ENCODE data around the gene USP12. TPM values are rescaled to one million over a fixed set of nuclear protein-coding genes. Genes with fewer than 3 reads are reported as not detected.

The USP12 gene
- total RNA-seq, 1 donor from 2014 or later, result 24.9 TPM

GRCh38 chr13:27211271-27211670 lies 39.7 kb upstream of the USP12 start:
- no peak overlapping the region for H3K4me3 Mint-ChIP-seq (ENCODE audit: unreplicated experiment)
- no peak for DNase-seq
- no peaks in the 10 kb centered on the region for H3K4me1 Mint-ChIP-seq (ENCODE audit: low read depth, unreplicated experiment)
- no peak overlapping the region for H3K27ac Mint-ChIP-seq (ENCODE audit: unreplicated experiment)
- H3K36me3 Mint-ChIP-seq (ENCODE audit: unreplicated experiment), result peaks cover 4% of the 10 kb centered on the region
- H3K9me3 Mint-ChIP-seq (ENCODE audit: unreplicated experiment), result peaks cover 4% of the 10 kb centered on the region
- H3K27me3 Mint-ChIP-seq (ENCODE audit: unreplicated experiment), result no peaks in the 10 kb centered on the region
- no peak for TF ChIP-seq CTCF (IDR thresholded peaks at IDR 0.05; ENCODE audit: partially characterized antibody, unreplicated experiment)

GRCh38 chr13:27208514-27208913 lies 36.9 kb upstream of the USP12 start:
- H3K9me3 Mint-ChIP-seq (ENCODE audit: unreplicated experiment), result peaks cover 1% of the 10 kb centered on the region
- no peak overlapping the region for H3K27ac Mint-ChIP-seq (ENCODE audit: unreplicated experiment)
- no peak for TF ChIP-seq CTCF (IDR thresholded peaks at IDR 0.05; ENCODE audit: partially characterized antibody, unreplicated experiment)
- peaks cover 4% of the 10 kb centered on the region for H3K36me3 Mint-ChIP-seq (ENCODE audit: unreplicated experiment)
- H3K27me3 Mint-ChIP-seq (ENCODE audit: unreplicated experiment), result peaks cover 1% of the 10 kb centered on the region
- H3K4me3 Mint-ChIP-seq (ENCODE audit: unreplicated experiment), result no peak overlapping the region
- H3K4me1 Mint-ChIP-seq (ENCODE audit: low read depth, unreplicated experiment), result no peaks in the 10 kb centered on the region
- DNase-seq, result no peak

GRCh38 chr13:27203854-27204253 lies 32.2 kb upstream of the USP12 start:
- Mint-ChIP-seq H3K36me3 (ENCODE audit: unreplicated experiment) (peaks cover 8% of the 10 kb centered on the region), H3K4me3 (ENCODE audit: unreplicated experiment) (no peak overlapping the region), H3K27ac (ENCODE audit: unreplicated experiment) (no peak overlapping the region), H3K27me3 (ENCODE audit: unreplicated experiment) (peaks cover 1% of the 10 kb centered on the region), H3K4me1 (ENCODE audit: low read depth, unreplicated experiment) (no peaks in the 10 kb centered on the region), H3K9me3 (ENCODE audit: unreplicated experiment) (peaks cover 2% of the 10 kb centered on the region)
- DNase-seq, result no peak
- no peak for TF ChIP-seq CTCF (IDR thresholded peaks at IDR 0.05; ENCODE audit: partially characterized antibody, unreplicated experiment)

- H3K27me3 Mint-ChIP-seq (ENCODE audit: unreplicated experiment), result peaks cover 1% of the 10 kb centered on the region
- TF ChIP-seq CTCF (IDR thresholded peaks at IDR 0.05; ENCODE audit: partially characterized antibody, unreplicated experiment), result no peak
- H3K36me3 Mint-ChIP-seq (ENCODE audit: unreplicated experiment), result peaks cover 8% of the 10 kb centered on the region
- H3K27ac Mint-ChIP-seq (ENCODE audit: unreplicated experiment), result no peak overlapping the region
- DNase-seq, result no peak
- no peak overlapping the region for H3K4me3 Mint-ChIP-seq (ENCODE audit: unreplicated experiment)
- no peaks in the 10 kb centered on the region for H3K4me1 Mint-ChIP-seq (ENCODE audit: low read depth, unreplicated experiment)
- H3K9me3 Mint-ChIP-seq (ENCODE audit: unreplicated experiment), result peaks cover 2% of the 10 kb centered on the region
Observed at GRCh38 chr13:27203186-27203585, 31.6 kb upstream of the USP12 start.

GRCh38 chr13:27201661-27202060 lies 30.1 kb upstream of the USP12 start:
- no peak overlapping the region for H3K27ac Mint-ChIP-seq (ENCODE audit: unreplicated experiment)
- DNase-seq, result no peak
- H3K9me3 Mint-ChIP-seq (ENCODE audit: unreplicated experiment), result peaks cover 2% of the 10 kb centered on the region
- H3K36me3 Mint-ChIP-seq (ENCODE audit: unreplicated experiment), result peaks cover 8% of the 10 kb centered on the region
- no peak overlapping the region for H3K4me3 Mint-ChIP-seq (ENCODE audit: unreplicated experiment)
- no peak for TF ChIP-seq CTCF (IDR thresholded peaks at IDR 0.05; ENCODE audit: partially characterized antibody, unreplicated experiment)
- no peaks in the 10 kb centered on the region for H3K4me1 Mint-ChIP-seq (ENCODE audit: low read depth, unreplicated experiment)
- H3K27me3 Mint-ChIP-seq (ENCODE audit: unreplicated experiment), result peaks cover 1% of the 10 kb centered on the region

Data from glutamatergic neuron (in vitro differentiated cells).